ENCODE results near the gene RAB40C.

DNA sequence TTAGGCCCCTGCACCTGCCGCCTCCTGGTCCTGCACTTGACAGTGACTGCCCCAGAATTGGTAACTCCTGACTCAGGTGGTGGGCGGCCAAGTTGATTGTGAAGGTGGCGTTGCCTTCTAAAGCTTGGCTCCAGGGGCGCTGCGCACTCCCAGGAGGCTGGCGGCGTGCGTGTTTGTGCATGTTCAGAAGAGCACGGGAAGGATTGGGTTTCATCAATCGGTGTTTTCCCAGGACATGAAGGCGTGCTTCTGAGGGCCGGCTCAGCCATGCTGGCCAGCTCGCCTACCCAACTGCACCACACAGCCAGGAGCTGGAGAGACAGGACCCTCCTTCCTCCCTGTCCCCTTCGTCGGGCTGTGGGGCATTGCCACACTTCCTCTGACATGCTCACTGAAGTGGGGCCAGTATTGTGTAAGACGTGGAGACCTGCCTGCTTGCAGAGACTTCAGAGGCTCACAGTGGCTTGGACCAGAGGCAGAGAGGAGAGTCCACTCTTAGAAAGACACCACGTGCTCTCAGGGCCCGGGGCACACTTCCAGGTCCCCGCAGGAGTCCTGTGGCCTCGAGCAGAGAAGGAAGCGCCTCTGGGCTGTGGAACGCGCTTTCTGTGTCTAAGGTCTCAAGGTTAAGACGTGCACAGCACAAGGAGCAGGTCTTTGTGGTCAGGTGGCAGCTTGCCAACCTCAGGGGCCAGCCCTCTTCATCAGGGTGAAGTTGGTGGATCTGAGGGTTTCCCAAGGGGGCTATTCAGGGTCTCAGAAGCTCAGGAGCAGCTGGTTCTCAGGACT, 2.8 kb downstream of the RAB40C start:
- TF ChIP-seq, protein P1, sequence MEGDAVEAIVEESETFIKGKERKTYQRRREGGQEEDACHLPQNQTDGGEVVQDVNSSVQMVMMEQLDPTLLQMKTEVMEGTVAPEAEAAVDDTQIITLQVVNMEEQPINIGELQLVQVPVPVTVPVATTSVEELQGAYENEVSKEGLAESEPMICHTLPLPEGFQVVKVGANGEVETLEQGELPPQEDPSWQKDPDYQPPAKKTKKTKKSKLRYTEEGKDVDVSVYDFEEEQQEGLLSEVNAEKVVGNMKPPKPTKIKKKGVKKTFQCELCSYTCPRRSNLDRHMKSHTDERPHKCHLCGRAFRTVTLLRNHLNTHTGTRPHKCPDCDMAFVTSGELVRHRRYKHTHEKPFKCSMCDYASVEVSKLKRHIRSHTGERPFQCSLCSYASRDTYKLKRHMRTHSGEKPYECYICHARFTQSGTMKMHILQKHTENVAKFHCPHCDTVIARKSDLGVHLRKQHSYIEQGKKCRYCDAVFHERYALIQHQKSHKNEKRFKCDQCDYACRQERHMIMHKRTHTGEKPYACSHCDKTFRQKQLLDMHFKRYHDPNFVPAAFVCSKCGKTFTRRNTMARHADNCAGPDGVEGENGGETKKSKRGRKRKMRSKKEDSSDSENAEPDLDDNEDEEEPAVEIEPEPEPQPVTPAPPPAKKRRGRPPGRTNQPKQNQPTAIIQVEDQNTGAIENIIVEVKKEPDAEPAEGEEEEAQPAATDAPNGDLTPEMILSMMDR (IDR thresholded peaks at IDR 0.05) = no peak
- TF ChIP-seq EZH2 (IDR thresholded peaks at IDR 0.05) (no peak), EZH2phosphoT487 (IDR thresholded peaks at IDR 0.05) (no peak)

Measured in neural progenitor cell (in vitro differentiated cells).